A673 (cell line): ENCODE measurements around the gene DNAI2. TPM values are rescaled to one million over a fixed set of nuclear protein-coding genes. Genes with fewer than 3 reads are reported as not detected.

Source experiments
- BruUV-seq: library from RNA; stranded (reverse); fragments of 400-500 nt; replicated peaks from 2 replicates; lab custom pipeline; 2021; lab: Mats Ljungman, UMichigan
- CTCF ChIA-PET: fragments of 300-600 bp; sonication (Branson Sonifier 250); formaldehyde crosslinking; loops from one replicate; lab custom pipeline; 2022; ENCODE audit warnings: antibody characterized with exemption; lab: Charles Lee
- POLR2A ChIA-PET: fragments of 300-600 bp; sonication (Branson Sonifier 250); formaldehyde crosslinking; loops from one replicate; lab custom pipeline; 2022; ENCODE audit warnings: antibody characterized with exemption; ENCODE audit not compliant: low non-redundant PET; lab: Charles Lee
- DNase-seq: peaks from one replicate; pipeline ENCODE4 v3.0.0-alpha.2; 2015; ENCODE audit warnings: low spot score
- H3K27ac ChIP-seq: fragments of 200-600 bp; sonication (generic); 2 replicates; pipeline ENCODE4 v1.5.1; 2016; ENCODE audit warnings: mixed run types, low read depth, mild to moderate bottlenecking, mixed read lengths, antibody characterized with exemption, low read length; ENCODE audit not compliant: poor library complexity, severe bottlenecking
- H3K27me3 ChIP-seq: fragments of 200-600 bp; sonication (generic); replicated peaks from 2 replicates; pipeline ENCODE4 v1.6.1; 2017; ENCODE audit warnings: mixed run types, low read depth, mild to moderate bottlenecking, mixed read lengths, antibody characterized with exemption, low read length; ENCODE audit not compliant: insufficient read depth, poor library complexity
- H3K36me3 ChIP-seq: fragments of 200-600 bp; sonication (generic); 2 replicates; pipeline ENCODE4 v1.6.1; 2016; ENCODE audit warnings: mixed run types, mild to moderate bottlenecking, mixed read lengths, antibody characterized with exemption, low read length; ENCODE audit not compliant: insufficient read depth, poor library complexity, severe bottlenecking
- H3K4me1 ChIP-seq: fragments of 200-600 bp; sonication (generic); 2 replicates; pipeline ENCODE4 v1.6.1; 2017; ENCODE audit warnings: mixed run types, mild to moderate bottlenecking, mixed read lengths, antibody characterized with exemption, low read length; ENCODE audit not compliant: insufficient read depth, poor library complexity, severe bottlenecking
- H3K4me3 ChIP-seq: fragments of 200-600 bp; sonication (generic); 2 replicates; pipeline ENCODE4 v1.5.1; 2016; ENCODE audit warnings: low read depth, mixed run types, mild to moderate bottlenecking, mixed read lengths, low read length; ENCODE audit not compliant: poor library complexity, severe bottlenecking
- H3K9me3 ChIP-seq: fragments of 200-600 bp; sonication (generic); 2 replicates; pipeline ENCODE4 v1.6.1; 2016; ENCODE audit warnings: mixed run types, low read depth, mild to moderate bottlenecking, mixed read lengths, antibody characterized with exemption, low read length; ENCODE audit not compliant: poor library complexity, severe bottlenecking
- EZH2 ChIP-seq: fragments of 200-600 bp; sonication (generic); IDR thresholded peaks from 2 replicates; pipeline ENCODE4 v1.6.1; 2017; ENCODE audit warnings: borderline replicate concordance, low read depth, mild to moderate bottlenecking, mixed read lengths, antibody characterized with exemption, low read length; ENCODE audit not compliant: poor library complexity, severe bottlenecking
- intact Hi-C: fragments of 100-400 bp; cut with micrococcal nuclease; formaldehyde crosslinking; loops from one replicate; pipeline ENCODE4 v1.10.0; 2022; ENCODE audit not compliant: unreplicated experiment
- total RNA-seq: library from RNA; stranded (reverse); gene quantifications from 2 replicates; pipeline ENCODE4 v1.2.3, GENCODE V29; 2021
- TF ChIP-seq, protein P1 (sequence below): fragments of 300-800, 200-600 bp; sonication (generic); conservative IDR thresholded peaks from 2 replicates; pipeline ENCODE4 v1.5.1; 2017; ENCODE audit warnings: low read depth, mild to moderate bottlenecking, antibody characterized with exemption, low read length, moderate library complexity, mixed read lengths

Gene DNAI2
- total RNA-seq, 1 experiment from 2014 or later, result not detected

- CTCF ChIA-PET, result no interaction called here
Observed at GRCh38 chr17:74314877-74315276, 40.8 kb downstream of the DNAI2 start.

GRCh38 chr17:74316220-74316619 lies 42.2 kb downstream of the DNAI2 start:
- H3K27ac ChIP-seq, result no peak overlapping the region
- H3K9me3 ChIP-seq, result no peaks in the 10 kb centered on the region
- no peak for TF ChIP-seq EZH2
- TF ChIP-seq, protein P1, sequence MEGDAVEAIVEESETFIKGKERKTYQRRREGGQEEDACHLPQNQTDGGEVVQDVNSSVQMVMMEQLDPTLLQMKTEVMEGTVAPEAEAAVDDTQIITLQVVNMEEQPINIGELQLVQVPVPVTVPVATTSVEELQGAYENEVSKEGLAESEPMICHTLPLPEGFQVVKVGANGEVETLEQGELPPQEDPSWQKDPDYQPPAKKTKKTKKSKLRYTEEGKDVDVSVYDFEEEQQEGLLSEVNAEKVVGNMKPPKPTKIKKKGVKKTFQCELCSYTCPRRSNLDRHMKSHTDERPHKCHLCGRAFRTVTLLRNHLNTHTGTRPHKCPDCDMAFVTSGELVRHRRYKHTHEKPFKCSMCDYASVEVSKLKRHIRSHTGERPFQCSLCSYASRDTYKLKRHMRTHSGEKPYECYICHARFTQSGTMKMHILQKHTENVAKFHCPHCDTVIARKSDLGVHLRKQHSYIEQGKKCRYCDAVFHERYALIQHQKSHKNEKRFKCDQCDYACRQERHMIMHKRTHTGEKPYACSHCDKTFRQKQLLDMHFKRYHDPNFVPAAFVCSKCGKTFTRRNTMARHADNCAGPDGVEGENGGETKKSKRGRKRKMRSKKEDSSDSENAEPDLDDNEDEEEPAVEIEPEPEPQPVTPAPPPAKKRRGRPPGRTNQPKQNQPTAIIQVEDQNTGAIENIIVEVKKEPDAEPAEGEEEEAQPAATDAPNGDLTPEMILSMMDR, result no peak
- H3K4me3 ChIP-seq, result no peak overlapping the region
- DNase-seq, result no peak
- CTCF ChIA-PET, result no interaction called here
- no peaks in the 10 kb centered on the region for H3K4me1 ChIP-seq
- no peaks in the 10 kb centered on the region for H3K36me3 ChIP-seq
- intact Hi-C loops, result no loop called here
- peaks cover 5% of the 10 kb centered on the region for H3K27me3 ChIP-seq
- no TSS peak for BruUV-seq
- POLR2A ChIA-PET, result no interaction called here

More at GRCh38 chr17:74314877-74315276, 40.8 kb downstream of the DNAI2 start:
- H3K27me3 ChIP-seq, result no peaks in the 10 kb centered on the region
- intact Hi-C loops, result no loop called here
- H3K4me3 ChIP-seq, result no peak overlapping the region
- no peaks in the 10 kb centered on the region for H3K36me3 ChIP-seq
- no TSS peak for BruUV-seq
- no peaks in the 10 kb centered on the region for H3K4me1 ChIP-seq
- TF ChIP-seq, protein P1, result no peak
- no peak for TF ChIP-seq EZH2
- DNase-seq, result no peak
- POLR2A ChIA-PET, result no interaction called here
- no peaks in the 10 kb centered on the region for H3K9me3 ChIP-seq
- H3K27ac ChIP-seq, result no peak overlapping the region

DNA sequence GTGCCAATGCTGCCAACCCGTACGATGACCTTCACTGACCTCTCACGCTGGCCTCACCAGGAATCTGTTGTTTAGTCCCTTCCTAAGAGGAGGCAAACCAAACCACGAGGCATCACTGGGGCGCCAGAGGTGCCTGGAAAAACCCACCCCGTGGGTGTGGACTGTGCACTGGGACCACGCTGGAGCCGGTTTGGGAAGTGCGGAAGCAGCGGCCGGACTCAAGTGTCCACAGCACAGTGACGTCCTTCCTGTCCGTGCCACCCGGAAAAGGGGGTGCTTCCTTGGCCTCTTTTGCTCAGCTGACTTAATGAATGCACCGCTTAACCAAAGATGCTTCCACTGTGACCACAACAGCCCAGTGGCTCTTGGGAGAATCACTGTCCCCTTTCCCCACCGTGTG lies 43.0 kb downstream of the DNAI2 start:
- Histone ChIP-seq H3K4me1 (no peaks in the 10 kb centered on the region), H3K27ac (no peak overlapping the region), H3K9me3 (no peaks in the 10 kb centered on the region), H3K4me3 (no peak overlapping the region), H3K36me3 (no peaks in the 10 kb centered on the region), H3K27me3 (peaks cover 9% of the 10 kb centered on the region)
- intact Hi-C loops, result no loop called here
- TF ChIP-seq, protein P1, result no peak
- no peak for TF ChIP-seq EZH2
- ChIA-PET POLR2A (no interaction called here), CTCF (no interaction called here)
- DNase-seq, result no peak
- BruUV-seq, result no TSS peak
